Mesendoderm (in vitro differentiated cells): ENCODE results near the gene SMC5.

Experiments
- DNase-seq: peaks from one replicate; pipeline ENCODE4 v3.0.0; 2013
- H2AK5ac ChIP-seq: 2 replicates; pipeline ENCODE4 v1.6.1; 2013; ENCODE audit warnings: low read length, inconsistent platforms
- H2BK120ac ChIP-seq: 2 replicates; pipeline ENCODE4 v1.6.1; 2013; ENCODE audit warnings: low read depth, mild to moderate bottlenecking, low read length, moderate library complexity, mixed read lengths
- H2BK15ac ChIP-seq: replicated peaks from 2 replicates; pipeline ENCODE4 v1.6.1; 2013; ENCODE audit warnings: low read depth, mild to moderate bottlenecking, moderate library complexity
- H2BK5ac ChIP-seq: 2 replicates; pipeline ENCODE4 v1.6.1; 2013; ENCODE audit warnings: low read length, inconsistent platforms
- H3K18ac ChIP-seq: 2 replicates; pipeline ENCODE4 v1.6.1; 2013; ENCODE audit warnings: mild to moderate bottlenecking, low read length, mixed read lengths
- H3K23ac ChIP-seq: one replicate; pipeline ENCODE4 v1.6.1; 2013; ENCODE audit warnings: low read length
- H3K27ac ChIP-seq: 2 replicates; pipeline ENCODE4 v1.5.1; 2013; ENCODE audit warnings: low read depth, mild to moderate bottlenecking, inconsistent platforms, low read length, moderate library complexity
- H3K27me3 ChIP-seq: 2 replicates; pipeline ENCODE4 v1.6.1; 2013; ENCODE audit warnings: low read length, control low read depth, mild to moderate bottlenecking, inconsistent platforms; ENCODE audit not compliant: insufficient read depth, poor library complexity
- H3K36me3 ChIP-seq: 2 replicates; pipeline ENCODE4 v1.6.1; 2013; ENCODE audit warnings: low read length, inconsistent platforms; ENCODE audit not compliant: control insufficient read depth, insufficient read depth
- H3K4ac ChIP-seq: one replicate; pipeline ENCODE4 v1.6.1; 2013; ENCODE audit warnings: low read depth, mild to moderate bottlenecking, low read length, moderate library complexity
- H3K4me1 ChIP-seq: 2 replicates; pipeline ENCODE4 v1.6.1; 2013; ENCODE audit warnings: low read depth, low read length, inconsistent platforms; ENCODE audit not compliant: control insufficient read depth
- H3K4me2 ChIP-seq: 2 replicates; pipeline ENCODE4 v1.6.1; 2013; ENCODE audit warnings: low read length
- H3K4me3 ChIP-seq: 2 replicates; pipeline ENCODE4 v1.5.1; 2013; ENCODE audit warnings: mild to moderate bottlenecking, low read length
- H3K56ac ChIP-seq: one replicate; pipeline ENCODE4 v1.6.1; 2013; ENCODE audit warnings: low read length
- H3K79me1 ChIP-seq: 2 replicates; pipeline ENCODE4 v1.6.1; 2013; ENCODE audit warnings: low read length, inconsistent platforms
- H3K79me2 ChIP-seq: 2 replicates; pipeline ENCODE4 v1.6.1; 2013; ENCODE audit warnings: mild to moderate bottlenecking, low read length; ENCODE audit not compliant: control insufficient read depth, insufficient read depth
- H3K9ac ChIP-seq: 2 replicates; pipeline ENCODE4 v1.6.1; 2013; ENCODE audit warnings: low read length, inconsistent platforms
- H4K5ac ChIP-seq: one replicate; pipeline ENCODE4 v1.6.1; 2013; ENCODE audit warnings: low read length
- H4K8ac ChIP-seq: one replicate; pipeline ENCODE4 v1.6.1; 2013; ENCODE audit warnings: low read depth, mild to moderate bottlenecking, control low read depth, low read length, moderate library complexity
- WGBS: extraction: QIAGEN DNeasy Blood & Tissue Kit; methylation state at CpG from one replicate; pipeline ENCODE4 v1.1.7; 2013; ENCODE audit warnings: low lambda C conversion rate, missing lambda C conversion rate; ENCODE audit not compliant: insufficient coverage; ENCODE audit errors: extremely low coverage; 5-methylcytosine and 5-hydroxymethylcytosine counted together

Gene SMC5

GRCh38 chr9:70340572-70340971 is 81.8 kb downstream of the SMC5 start:
- no peaks in the 10 kb centered on the region for H3K4me1 ChIP-seq
- no peak overlapping the region for H3K23ac ChIP-seq
- H2BK120ac ChIP-seq, result no peak overlapping the region
- H3K56ac ChIP-seq, result no peak overlapping the region
- H3K79me1 ChIP-seq, result no peaks in the 10 kb centered on the region
- H3K4me3 ChIP-seq, result no peak overlapping the region
- no peak overlapping the region for H4K5ac ChIP-seq
- no peaks in the 10 kb centered on the region for H3K36me3 ChIP-seq
- H3K4me2 ChIP-seq, result no peak overlapping the region
- no peak overlapping the region for H2AK5ac ChIP-seq
- H2BK5ac ChIP-seq, result no peak overlapping the region
- no peak for DNase-seq
- no peak overlapping the region for H3K4ac ChIP-seq
- WGBS, result no CpG with 5 or more reads among the region's 1 CpG
- H3K27ac ChIP-seq, result no peak overlapping the region
- no peaks in the 10 kb centered on the region for H3K79me2 ChIP-seq
- H3K18ac ChIP-seq, result no peak overlapping the region
- no peak overlapping the region for H2BK15ac ChIP-seq
- no peak overlapping the region for H3K9ac ChIP-seq
- H4K8ac ChIP-seq, result no peak overlapping the region
- H3K27me3 ChIP-seq, result no peaks in the 10 kb centered on the region

- Histone ChIP-seq H2AK5ac (no peak overlapping the region), H4K8ac (no peak overlapping the region), H3K79me1 (no peaks in the 10 kb centered on the region), H3K27ac (no peak overlapping the region), H4K5ac (no peak overlapping the region), H3K23ac (no peak overlapping the region), H3K4me3 (no peak overlapping the region), H3K4ac (no peak overlapping the region), H3K4me1 (no peaks in the 10 kb centered on the region), H2BK15ac (no peak overlapping the region), H3K9ac (no peak overlapping the region), H3K79me2 (no peaks in the 10 kb centered on the region), H2BK120ac (no peak overlapping the region), H3K4me2 (no peak overlapping the region), H3K36me3 (no peaks in the 10 kb centered on the region), H3K18ac (no peak overlapping the region), H2BK5ac (no peak overlapping the region), H3K27me3 (no peaks in the 10 kb centered on the region), H3K56ac (no peak overlapping the region)
- no CpG with 5 or more reads among the region's 2 CpGs for WGBS
- no peak for DNase-seq
These were observed 88.3 kb downstream of the SMC5 start for GRCh38 chr9:70347046-70347445.

- H4K8ac ChIP-seq, result no peak overlapping the region
- WGBS, result no CpG with 5 or more reads among the region's 1 CpG
- H2BK5ac ChIP-seq, result no peak overlapping the region
- no peak overlapping the region for H3K56ac ChIP-seq
- H3K27ac ChIP-seq, result no peak overlapping the region
- no peak overlapping the region for H4K5ac ChIP-seq
- H3K23ac ChIP-seq, result no peak overlapping the region
- no peaks in the 10 kb centered on the region for H3K27me3 ChIP-seq
- H2BK120ac ChIP-seq, result no peak overlapping the region
- H3K18ac ChIP-seq, result no peak overlapping the region
- H3K36me3 ChIP-seq, result no peaks in the 10 kb centered on the region
- DNase-seq, result no peak
- no peaks in the 10 kb centered on the region for H3K79me1 ChIP-seq
- H3K9ac ChIP-seq, result no peak overlapping the region
- H3K4me2 ChIP-seq, result no peak overlapping the region
- H3K4me1 ChIP-seq, result no peaks in the 10 kb centered on the region
- no peak overlapping the region for H3K4ac ChIP-seq
- no peak overlapping the region for H2BK15ac ChIP-seq
- no peak overlapping the region for H3K4me3 ChIP-seq
- H2AK5ac ChIP-seq, result no peak overlapping the region
- H3K79me2 ChIP-seq, result no peaks in the 10 kb centered on the region
These were observed 93.6 kb downstream of the SMC5 start for GRCh38 chr9:70352356-70352755.

GRCh38 chr9:70352802-70353201 is 94.0 kb downstream of the SMC5 start:
- Histone ChIP-seq H3K18ac (no peak overlapping the region), H3K36me3 (no peaks in the 10 kb centered on the region), H3K4me1 (no peaks in the 10 kb centered on the region), H3K79me2 (no peaks in the 10 kb centered on the region), H3K79me1 (no peaks in the 10 kb centered on the region), H3K4me2 (no peak overlapping the region), H3K27me3 (no peaks in the 10 kb centered on the region), H3K4me3 (no peak overlapping the region), H3K27ac (no peak overlapping the region), H4K5ac (no peak overlapping the region), H3K9ac (no peak overlapping the region), H4K8ac (no peak overlapping the region), H2BK5ac (no peak overlapping the region), H2BK15ac (no peak overlapping the region), H3K23ac (no peak overlapping the region), H3K4ac (no peak overlapping the region), H3K56ac (no peak overlapping the region), H2BK120ac (no peak overlapping the region), H2AK5ac (no peak overlapping the region)
- DNase-seq, result no peak

- DNase-seq, result no peak
- H2BK120ac ChIP-seq, result no peak overlapping the region
- H4K8ac ChIP-seq, result no peak overlapping the region
- no peak overlapping the region for H3K18ac ChIP-seq
- no peak overlapping the region for H2AK5ac ChIP-seq
- no peak overlapping the region for H3K56ac ChIP-seq
- H3K4ac ChIP-seq, result no peak overlapping the region
- no peaks in the 10 kb centered on the region for H3K79me1 ChIP-seq
- no peak overlapping the region for H4K5ac ChIP-seq
- H2BK15ac ChIP-seq, result no peak overlapping the region
- no peaks in the 10 kb centered on the region for H3K36me3 ChIP-seq
- H2BK5ac ChIP-seq, result no peak overlapping the region
- no CpG with 5 or more reads among the region's 3 CpGs for WGBS
- H3K27me3 ChIP-seq, result no peaks in the 10 kb centered on the region
- no peaks in the 10 kb centered on the region for H3K79me2 ChIP-seq
- H3K4me3 ChIP-seq, result no peak overlapping the region
- H3K9ac ChIP-seq, result no peak overlapping the region
- H3K27ac ChIP-seq, result no peak overlapping the region
- H3K4me1 ChIP-seq, result no peaks in the 10 kb centered on the region
- H3K4me2 ChIP-seq, result no peak overlapping the region
- H3K23ac ChIP-seq, result no peak overlapping the region
These were observed 97.0 kb downstream of the SMC5 start for GRCh38 chr9:70355801-70356200.

GRCh38 chr9:70362952-70363351 is 104.2 kb downstream of the SMC5 start:
- Histone ChIP-seq H2AK5ac (no peak overlapping the region), H3K18ac (no peak overlapping the region), H3K27me3 (no peaks in the 10 kb centered on the region), H3K36me3 (no peaks in the 10 kb centered on the region), H3K79me2 (no peaks in the 10 kb centered on the region), H3K9ac (no peak overlapping the region), H3K4ac (no peak overlapping the region), H3K23ac (no peak overlapping the region), H3K4me2 (no peak overlapping the region), H2BK120ac (no peak overlapping the region), H3K27ac (no peak overlapping the region), H2BK15ac (no peak overlapping the region), H2BK5ac (no peak overlapping the region), H3K4me3 (no peak overlapping the region), H3K79me1 (no peaks in the 10 kb centered on the region), H4K8ac (no peak overlapping the region), H3K4me1 (no peaks in the 10 kb centered on the region), H3K56ac (no peak overlapping the region), H4K5ac (no peak overlapping the region)
- no peak for DNase-seq
- no CpG with 5 or more reads among the region's 7 CpGs for WGBS
